GM12872 (cell line): ENCODE results near the gene SPOCK1.

ENCODE experiments used
- CTCF ChIP-seq: IDR thresholded peaks from 3 replicates; pipeline ENCODE4 v1.5.1; 2011; ENCODE audit warnings: low read depth, mild to moderate bottlenecking, low read length, moderate library complexity; ENCODE audit not compliant: insufficient read depth

SPOCK1 gene

GRCh38 chr5:137226081-137226480 lies 273.0 kb downstream of the SPOCK1 start:
- no peak for TF ChIP-seq CTCF

GRCh38 chr5:137223324-137224295 lies 275.5 kb downstream of the SPOCK1 start:
- no peak for TF ChIP-seq CTCF

- no peak for TF ChIP-seq CTCF
Measured at GRCh38 chr5:137221943-137222342, 277.2 kb downstream of the SPOCK1 start.

GRCh38 chr5:137220523-137220927 lies 278.6 kb downstream of the SPOCK1 start:
- TF ChIP-seq CTCF, result peak; percentile 72

GRCh38 chr5:137218896-137219295 lies 280.2 kb downstream of the SPOCK1 start:
- no peak for TF ChIP-seq CTCF

GRCh38 chr5:137218471-137218870 lies 280.7 kb downstream of the SPOCK1 start:
- no peak for TF ChIP-seq CTCF

GRCh38 chr5:137217599-137218200 lies 281.4 kb downstream of the SPOCK1 start:
- no peak for TF ChIP-seq CTCF
